Stomach (tissue), 9 donors: Measurements from ENCODE around the gene ABCC1. TPM values are rescaled to one million over a fixed set of nuclear protein-coding genes. Genes with fewer than 3 reads are reported as not detected.

Source experiments
- DNase-seq, 2 donors: peaks; one replicate each; pipeline versions ENCODE4 v3.0.0 to v3.0.0-alpha.2; 2013 to 2019
- H3K27ac ChIP-seq, 5 donors: fragments of 200-600 bp in 4 of 5; sonication (generic) in 4 of 5; one replicate each; pipeline ENCODE4 v1.5.1; 2013 to 2019; ENCODE audit warnings: mild to moderate bottlenecking in 1 of 5, moderate library complexity in 1 of 5
- H3K27me3 ChIP-seq, 3 donors: fragments of 200-600 bp; sonication (generic); one replicate each; pipeline ENCODE4 v1.5.1; 2017 to 2019; ENCODE audit warnings: mixed run types in 1 of 3
- H3K36me3 ChIP-seq, 4 donors: fragments of 200-600 bp; sonication (generic); 1 replicate in 3 of 4; 2 replicates in 1 of 4; pipeline ENCODE4 v1.5.1; 2016 to 2019
- H3K4me1 ChIP-seq, 4 donors: fragments of 200-600 bp; sonication (generic); one replicate each; pipeline ENCODE4 v1.5.1; 2016 to 2019
- H3K4me3 ChIP-seq, 4 donors: fragments of 200-600 bp; sonication (generic) in 3 of 4; one replicate each; pipeline ENCODE4 v1.5.1; 2016 to 2019; ENCODE audit warnings: mild to moderate bottlenecking in 1 of 4
- H3K9me3 ChIP-seq, 4 donors: fragments of 200-600 bp; sonication (generic); one replicate each; pipeline ENCODE4 v1.5.1; 2016 to 2019
- CTCF ChIP-seq, 7 experiments: fragments of 450-650 bp in 4 of 7; fragments of 200-600 bp in 3 of 7; sonication (generic) in 3 of 7; IDR thresholded peaks; one replicate each; pipeline ENCODE4 v1.5.1; 2016 to 2019; ENCODE audit warnings: antibody characterized with exemption in 7 of 7, control low read depth in 2 of 7, mild to moderate bottlenecking in 1 of 7
- EP300 ChIP-seq: sonication (generic); formaldehyde crosslinking; IDR thresholded peaks from one replicate; pipeline ENCODE4 v1.6.1; 2017; ENCODE audit warnings: antibody characterized with exemption
- POLR2A ChIP-seq, 4 donors: fragments of 450-650 bp; IDR thresholded peaks; one replicate each; pipeline ENCODE4 v1.6.1; 2016; ENCODE audit warnings: antibody characterized with exemption in 4 of 4, control low read depth in 2 of 4, mild to moderate bottlenecking in 1 of 4, moderate library complexity in 1 of 4
- POLR2AphosphoS5 ChIP-seq, 3 donors: sonication (generic); formaldehyde crosslinking; IDR thresholded peaks; one replicate each; pipeline ENCODE4 v1.6.1; 2016; ENCODE audit warnings: antibody characterized with exemption in 3 of 3
- WGBS, 5 donors: extraction: QIAGEN DNeasy Blood & Tissue Kit in 3 of 5; methylation state at CpG; one replicate each; pipeline versions ENCODE4 v1.1.5 to v1.1.7; 2013 to 2018; 5-methylcytosine and 5-hydroxymethylcytosine counted together
- intact Hi-C: fragments of 100-400 bp; cut with DNase I; formaldehyde crosslinking; loops from one replicate; pipeline ENCODE4 v1.15.1; 2023; ENCODE audit warnings: low total_unique reads
- polyA plus RNA-seq, 3 donors: library from polyadenylated mRNA; stranded (reverse); fragments of 200-250 nt; gene quantifications; one replicate each; pipeline ENCODE4 v1.2.3, GENCODE V29; 2013
- total RNA-seq, 5 donors: library from RNA; depleted of rRNA; stranded (reverse); fragments of >200 nt; gene quantifications; one replicate each; pipeline versions ENCODE4 v1.1.0 to v1.2.3, GENCODE V29; 2014 to 2016
- donor health status: healthy with polysubstance abuse.
- donor health status: Bipolar disorder and iron deficiency.
- donor health status: healthy.

ABCC1 gene
- total and polyA plus RNA-seq, 8 donors, result 2.3 to 105 (median 24.9) TPM

GRCh38 chr16:16143038-16143763, 193.8 kb downstream of the ABCC1 start:
- 86 to 93% (median 90%) methylated on average over 15 of the region's 15 CpGs for WGBS, 5 donors
- Histone ChIP-seq H3K27ac (no peak overlapping the region), H3K9me3 (no peaks in the 10 kb centered on the region), H3K27me3 (no peaks in the 10 kb centered on the region), H3K36me3 (peaks cover 39 to 91% (median 80%) of the 10 kb centered on the region in 4 donors), H3K4me3 (no peak overlapping the region), H3K4me1 (peaks cover 0 to 14% (median 1%) of the 10 kb centered on the region in 4 donors)
- intact Hi-C loops, result no loop called here
- no peak for TF ChIP-seq POLR2AphosphoS5 (IDR thresholded peaks at IDR 0.05)
- TF ChIP-seq POLR2A (IDR thresholded peaks at IDR 0.05), result no peak
- no peak for TF ChIP-seq CTCF (IDR thresholded peaks at IDR 0.05)
- TF ChIP-seq EP300, result no peak
- DNase-seq, result no peak

GRCh38 chr16:16143931-16144330, 194.5 kb downstream of the ABCC1 start:
- TF ChIP-seq POLR2A (IDR thresholded peaks at IDR 0.05) (no peak), CTCF (IDR thresholded peaks at IDR 0.05) (no peak), EP300 (no peak), POLR2AphosphoS5 (IDR thresholded peaks at IDR 0.05) (no peak)
- WGBS, 5 donors, result 85 to 94% (median 89%) methylated on average over 5 to 8 of the region's 8 CpGs
- no peaks in the 10 kb centered on the region for H3K27me3 ChIP-seq
- H3K27ac ChIP-seq, result no peak overlapping the region
- DNase-seq, result no peak
- no peak overlapping the region for H3K4me3 ChIP-seq
- no peaks in the 10 kb centered on the region for H3K9me3 ChIP-seq
- H3K36me3 ChIP-seq, result peaks cover 31 to 84% (median 72%) of the 10 kb centered on the region in 4 donors
- peaks cover 0 to 21% (median 3%) of the 10 kb centered on the region in 4 donors for H3K4me1 ChIP-seq
- intact Hi-C loops, result no loop called here

GRCh38 chr16:16144416-16144815, 195.0 kb downstream of the ABCC1 start:
- intact Hi-C loops, result no loop called here
- Histone ChIP-seq H3K4me3 (no peak overlapping the region), H3K27ac (no peak overlapping the region), H3K27me3 (no peaks in the 10 kb centered on the region), H3K9me3 (no peaks in the 10 kb centered on the region), H3K4me1 (peaks cover 0 to 23% (median 3%) of the 10 kb centered on the region in 4 donors), H3K36me3 (peaks cover 27 to 79% (median 68%) of the 10 kb centered on the region in 4 donors)
- TF ChIP-seq CTCF (IDR thresholded peaks at IDR 0.05) (no peak), EP300 (no peak), POLR2A (IDR thresholded peaks at IDR 0.05) (no peak), POLR2AphosphoS5 (IDR thresholded peaks at IDR 0.05) (no peak)
- WGBS, 5 donors, result 84 to 97% (median 89%) methylated on average over 5 of the region's 5 CpGs
- no peak for DNase-seq

GRCh38 chr16:16145286-16145685, 195.9 kb downstream of the ABCC1 start:
- Histone ChIP-seq H3K4me1 (peaks cover 0 to 31% (median 9%) of the 10 kb centered on the region in 4 donors), H3K36me3 (peaks cover 19 to 70% (median 59%) of the 10 kb centered on the region in 4 donors), H3K27me3 (no peaks in the 10 kb centered on the region), H3K27ac (no peak overlapping the region), H3K9me3 (no peaks in the 10 kb centered on the region), H3K4me3 (no peak overlapping the region)
- DNase-seq, result no peak
- WGBS, 5 donors, result 87 to 96% (median 93%) methylated on average over 5 of the region's 5 CpGs
- intact Hi-C loops, result no loop called here
- no peak for TF ChIP-seq POLR2A (IDR thresholded peaks at IDR 0.05)
- TF ChIP-seq EP300, result no peak
- TF ChIP-seq CTCF (IDR thresholded peaks at IDR 0.05), result no peak
